Prostate gland (tissue), 2 donors: Measurements from ENCODE around the gene PITX2. TPM values are rescaled to one million over a fixed set of nuclear protein-coding genes. Genes with fewer than 3 reads are reported as not detected.

Experiments used
- DNase-seq: peaks from one replicate; pipeline ENCODE4 v3.0.0-alpha.2; 2019; ENCODE audit warnings: low spot score
- H3K27ac ChIP-seq, 2 donors: fragments of 200-600 bp; sonication (generic); 2 replicates each; pipeline ENCODE4 v1.5.1; 2017 to 2019
- H3K27me3 ChIP-seq: fragments of 200-600 bp; sonication (generic); replicated peaks from 2 replicates; pipeline ENCODE4 v1.5.1; 2019; ENCODE audit not compliant: insufficient read depth
- H3K36me3 ChIP-seq, 2 donors: fragments of 200-600 bp; sonication (generic); 1 replicate in 1 of 2; 2 replicates in 1 of 2; pipeline versions ENCODE4 v1.5.1 to v1.8.1; 2017 to 2019
- H3K4me1 ChIP-seq: fragments of 200-600 bp; sonication (generic); replicated peaks from 2 replicates; pipeline ENCODE4 v1.5.1; 2019
- H3K4me3 ChIP-seq, 2 donors: fragments of 200-600 bp; sonication (generic); 2 replicates each; pipeline ENCODE4 v1.5.1; 2017 to 2019
- H3K9me3 ChIP-seq: fragments of 200-600 bp; sonication (generic); 2 replicates; pipeline ENCODE4 v1.5.1; 2017
- POLR2A ChIP-seq: fragments of 450-650 bp; IDR thresholded peaks from one replicate; pipeline ENCODE4 v1.6.1; 2016; ENCODE audit warnings: antibody characterized with exemption, mild to moderate bottlenecking
- POLR2AphosphoS5 ChIP-seq: sonication (generic); formaldehyde crosslinking; IDR thresholded peaks from one replicate; pipeline ENCODE4 v1.6.1; 2017; ENCODE audit warnings: antibody characterized with exemption
- WGBS: methylation state at CpG from one replicate; pipeline ENCODE4 v1.1.5; 2018; 5-methylcytosine and 5-hydroxymethylcytosine counted together
- intact Hi-C: fragments of 100-400 bp; cut with DNase I; formaldehyde crosslinking; loops from one replicate; pipeline ENCODE4 v1.14.2; 2022
- total RNA-seq, 2 donors: library from RNA; depleted of rRNA; stranded (reverse); fragments of >200 nt; gene quantifications; one replicate each; pipeline ENCODE4 v1.1.0, GENCODE V29; 2016
- TF ChIP-seq, protein P1 (sequence below), 4 experiments: fragments of 200-600 bp in 2 of 4; fragments of 450-650 bp in 2 of 4; sonication (generic) in 2 of 4; IDR thresholded peaks; 1 replicate in 3 of 4; 2 replicates in 1 of 4; pipeline ENCODE4 v1.5.1; 2016 to 2019; ENCODE audit warnings: antibody characterized with exemption in 4 of 4, mild to moderate bottlenecking in 2 of 4, moderate library complexity in 2 of 4

PITX2 gene
- total RNA-seq, 2 donors from 2014 or later, result 2.0 to 2.3 TPM

DNA sequence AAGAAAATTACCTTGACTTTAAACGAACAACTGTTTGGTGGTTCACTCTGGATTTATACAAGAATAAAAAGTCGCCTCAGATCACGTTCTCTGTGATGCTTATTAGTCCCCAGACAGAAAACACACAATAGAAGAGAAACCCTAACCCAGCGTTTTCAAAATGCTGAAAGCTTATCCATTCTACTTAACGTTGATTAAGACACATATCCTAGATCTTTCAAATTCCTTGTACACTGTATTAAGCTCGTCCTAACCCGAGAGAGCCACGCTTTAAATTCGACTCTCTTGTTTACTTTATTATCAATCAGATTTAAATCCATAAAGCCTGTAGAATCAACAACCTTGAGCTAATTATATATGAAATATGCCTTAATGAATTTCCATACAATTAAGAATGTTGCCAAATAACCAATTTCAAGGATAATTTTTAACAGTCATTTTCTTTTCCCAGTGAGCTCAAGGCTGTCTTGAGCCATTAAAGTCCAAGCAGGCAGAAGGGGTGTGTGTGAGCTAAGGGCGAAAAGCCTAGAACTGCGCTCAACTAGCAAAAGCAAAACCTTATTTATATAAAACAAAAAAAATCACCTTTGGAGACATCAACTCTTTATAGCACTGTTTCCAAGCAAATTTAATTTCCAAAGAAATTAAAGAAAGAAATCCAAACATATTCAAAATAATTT is 981 bp upstream of the PITX2 start:
- intact Hi-C loops, result loop anchor here (5.0 to 10.0 kb wide), 2 partner anchors 1311 to 1608 kb away; partner anchors contain the start of gene AP1AR
- peaks cover 57% of the 10 kb centered on the region for H3K27me3 ChIP-seq
- no peaks in the 10 kb centered on the region for H3K9me3 ChIP-seq
- no peaks in the 10 kb centered on the region for H3K36me3 ChIP-seq
- H3K4me1 ChIP-seq, result peaks cover 3% of the 10 kb centered on the region
- TF ChIP-seq POLR2A, result no peak
- TF ChIP-seq, protein P1, sequence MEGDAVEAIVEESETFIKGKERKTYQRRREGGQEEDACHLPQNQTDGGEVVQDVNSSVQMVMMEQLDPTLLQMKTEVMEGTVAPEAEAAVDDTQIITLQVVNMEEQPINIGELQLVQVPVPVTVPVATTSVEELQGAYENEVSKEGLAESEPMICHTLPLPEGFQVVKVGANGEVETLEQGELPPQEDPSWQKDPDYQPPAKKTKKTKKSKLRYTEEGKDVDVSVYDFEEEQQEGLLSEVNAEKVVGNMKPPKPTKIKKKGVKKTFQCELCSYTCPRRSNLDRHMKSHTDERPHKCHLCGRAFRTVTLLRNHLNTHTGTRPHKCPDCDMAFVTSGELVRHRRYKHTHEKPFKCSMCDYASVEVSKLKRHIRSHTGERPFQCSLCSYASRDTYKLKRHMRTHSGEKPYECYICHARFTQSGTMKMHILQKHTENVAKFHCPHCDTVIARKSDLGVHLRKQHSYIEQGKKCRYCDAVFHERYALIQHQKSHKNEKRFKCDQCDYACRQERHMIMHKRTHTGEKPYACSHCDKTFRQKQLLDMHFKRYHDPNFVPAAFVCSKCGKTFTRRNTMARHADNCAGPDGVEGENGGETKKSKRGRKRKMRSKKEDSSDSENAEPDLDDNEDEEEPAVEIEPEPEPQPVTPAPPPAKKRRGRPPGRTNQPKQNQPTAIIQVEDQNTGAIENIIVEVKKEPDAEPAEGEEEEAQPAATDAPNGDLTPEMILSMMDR (IDR thresholded peaks at IDR 0.05), result no peak
- TF ChIP-seq POLR2AphosphoS5, result no peak
- WGBS, result 35% methylated on average over 11 of the region's 11 CpGs
- no peak for DNase-seq
- no peak overlapping the region for H3K4me3 ChIP-seq
- no peak overlapping the region for H3K27ac ChIP-seq

DNA sequence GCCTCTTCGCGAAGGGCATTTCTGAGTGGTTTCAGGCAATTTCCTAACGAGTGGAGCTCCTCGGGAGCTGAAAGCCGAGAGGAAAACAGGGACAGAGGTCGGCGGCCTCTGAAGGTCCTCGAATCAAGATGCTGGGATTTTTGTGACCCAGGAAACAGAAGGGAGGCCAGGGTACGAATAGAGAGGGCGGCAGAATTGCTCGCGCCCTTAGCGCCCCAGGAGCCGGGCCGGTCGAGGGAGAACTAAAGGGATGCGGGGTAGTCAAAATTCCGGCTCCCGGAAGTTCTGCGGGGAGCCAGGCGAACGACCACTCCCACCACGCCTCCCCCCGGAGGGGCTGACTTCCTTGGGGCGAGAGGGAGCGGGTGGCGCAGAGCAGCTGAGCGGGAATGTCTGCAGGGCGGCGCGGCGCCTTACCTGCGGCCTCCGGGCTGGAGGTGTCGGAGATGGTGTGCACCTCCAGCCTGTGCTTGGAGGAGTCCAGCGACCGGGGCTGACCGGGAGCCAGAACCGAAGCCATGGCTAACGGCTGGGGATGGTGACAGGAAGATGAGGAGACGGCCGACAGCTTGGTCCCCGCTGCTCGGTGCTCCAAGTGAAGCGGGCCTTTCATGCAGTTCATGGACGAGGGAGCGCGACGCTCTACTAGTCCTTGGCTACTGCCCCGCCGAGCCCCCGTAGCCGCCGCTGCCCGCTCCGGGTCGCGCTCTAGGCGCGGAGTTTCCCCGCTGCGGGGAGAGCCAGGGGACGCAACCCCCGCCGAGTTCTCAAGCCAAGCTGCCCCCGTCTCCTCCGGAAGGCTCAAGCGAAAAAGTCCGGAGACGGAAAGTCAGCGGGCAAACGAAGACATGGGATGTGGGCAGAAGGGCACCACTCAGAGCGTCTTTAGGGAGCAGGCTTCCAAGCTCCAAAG is 782 bp downstream of the PITX2 start:
- WGBS, result 11% methylated on average over 48 of the region's 73 CpGs
- no peaks in the 10 kb centered on the region for H3K36me3 ChIP-seq
- peak overlapping the region; percentile 6 to 35 for H3K4me3 ChIP-seq
- TF ChIP-seq POLR2AphosphoS5 (no peak), POLR2A (no peak)
- TF ChIP-seq, protein P1 (IDR thresholded peaks at IDR 0.05), result no peak
- no peak overlapping the region for H3K27ac ChIP-seq
- H3K4me1 ChIP-seq, result peaks cover 3% of the 10 kb centered on the region
- no peak for DNase-seq
- intact Hi-C loops, result loop anchor here (5.0 to 10.0 kb wide), 2 partner anchors 1313 to 1610 kb away; partner anchors contain the start of gene AP1AR
- H3K9me3 ChIP-seq, result no peaks in the 10 kb centered on the region
- H3K27me3 ChIP-seq, result peaks cover 49% of the 10 kb centered on the region

- no peak for DNase-seq
- 9% methylated on average over 40 of the region's 40 CpGs for WGBS
- Histone ChIP-seq H3K36me3 (no peaks in the 10 kb centered on the region), H3K4me1 (peaks cover 3% of the 10 kb centered on the region), H3K4me3 (peak overlapping the region; percentile 10 to 35), H3K9me3 (no peaks in the 10 kb centered on the region), H3K27me3 (peaks cover 51% of the 10 kb centered on the region), H3K27ac (peak overlapping the region in 1 of 2 donors; percentile 33)
- intact Hi-C loops, result loop anchor here (5.0 to 10.0 kb wide), 2 partner anchors 1313 to 1611 kb away; partner anchors contain the start of gene AP1AR
- TF ChIP-seq POLR2A (no peak), POLR2AphosphoS5 (no peak)
- TF ChIP-seq, protein P1 (IDR thresholded peaks at IDR 0.05), result no peak
Observed at GRCh38 chr4:110621328-110621812, 1.5 kb downstream of the PITX2 start.

DNA sequence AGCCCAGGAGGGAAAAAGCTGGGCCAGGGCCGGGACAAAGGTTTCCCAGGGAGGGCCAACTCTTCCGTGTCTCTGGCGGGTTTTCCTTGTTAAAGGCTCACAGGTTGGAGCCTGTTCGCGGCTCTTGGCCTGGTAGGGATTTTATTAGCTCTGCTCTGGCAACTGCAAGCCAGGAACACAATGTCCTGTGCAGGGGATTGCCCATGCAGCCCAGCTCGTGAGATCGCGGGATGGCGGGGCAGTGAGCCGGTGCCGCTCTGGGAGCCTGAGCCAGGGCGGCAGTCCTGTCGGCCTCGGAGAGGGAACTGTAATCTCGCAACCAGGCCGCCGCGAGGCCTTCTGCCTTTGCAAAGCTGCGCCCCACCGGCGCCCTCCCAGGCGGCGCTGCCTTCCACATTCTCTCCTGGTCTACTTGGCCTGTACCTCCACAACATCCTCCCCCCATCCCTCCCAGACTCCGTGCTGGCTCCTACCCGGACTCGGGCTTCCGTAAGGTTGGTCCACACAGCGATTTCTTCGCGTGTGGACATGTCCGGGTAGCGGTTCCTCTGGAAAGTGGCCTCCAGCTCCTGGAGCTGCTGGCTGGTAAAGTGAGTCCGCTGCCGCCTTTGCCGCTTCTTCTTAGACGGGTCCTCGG is 2.1 kb downstream of the PITX2 start:
- 18% methylated on average over 37 of the region's 37 CpGs for WGBS

More for the DNA sequence above, 2.1 kb downstream of the PITX2 start:
- peaks cover 55% of the 10 kb centered on the region for H3K27me3 ChIP-seq
- peak overlapping the region in 1 of 2 donors; percentile 33 for H3K27ac ChIP-seq
- H3K36me3 ChIP-seq, result no peaks in the 10 kb centered on the region
- DNase-seq, result peak; percentile 65
- TF ChIP-seq, protein P1 (IDR thresholded peaks at IDR 0.05), result no peak
- peak; percentile 55 for TF ChIP-seq POLR2AphosphoS5
- intact Hi-C loops, result loop anchor here (5.0 to 10.0 kb wide), 2 partner anchors 1314 to 1611 kb away; partner anchors contain the start of gene AP1AR
- peaks cover 3% of the 10 kb centered on the region for H3K4me1 ChIP-seq
- H3K4me3 ChIP-seq, result peak overlapping the region; percentile 10 to 35
- no peaks in the 10 kb centered on the region for H3K9me3 ChIP-seq
